HG03575 (cell line): Measurements from ENCODE around the gene CLCN2.

Source experiments
- ATAC-seq: cut with Tn5 transposase; IDR thresholded peaks from one replicate; pipeline ENCODE4 v1.9.1; 2021; ENCODE audit not compliant: unreplicated experiment, insufficient number of reproducible peaks, low FRiP score; ENCODE audit errors: extremely low read depth

The CLCN2 gene

GRCh38 chr3:184361532-184361931, at the start of gene CLCN2, which contains the start of gene POLR2H:
Gene CLCN2, minus strand, starts transcription at chr3:184361605. Its CDS starts 126 bp downstream, at chr3:184361479.
Gene POLR2H, plus strand, starts transcription at chr3:184361710. Its CDS starts 1,783 bp downstream, at chr3:184363493.
- ATAC-seq: no peak

GRCh38 chr3:184409946-184410500, 48.6 kb upstream of the CLCN2 start:
- ATAC-seq: no peak

DNA sequence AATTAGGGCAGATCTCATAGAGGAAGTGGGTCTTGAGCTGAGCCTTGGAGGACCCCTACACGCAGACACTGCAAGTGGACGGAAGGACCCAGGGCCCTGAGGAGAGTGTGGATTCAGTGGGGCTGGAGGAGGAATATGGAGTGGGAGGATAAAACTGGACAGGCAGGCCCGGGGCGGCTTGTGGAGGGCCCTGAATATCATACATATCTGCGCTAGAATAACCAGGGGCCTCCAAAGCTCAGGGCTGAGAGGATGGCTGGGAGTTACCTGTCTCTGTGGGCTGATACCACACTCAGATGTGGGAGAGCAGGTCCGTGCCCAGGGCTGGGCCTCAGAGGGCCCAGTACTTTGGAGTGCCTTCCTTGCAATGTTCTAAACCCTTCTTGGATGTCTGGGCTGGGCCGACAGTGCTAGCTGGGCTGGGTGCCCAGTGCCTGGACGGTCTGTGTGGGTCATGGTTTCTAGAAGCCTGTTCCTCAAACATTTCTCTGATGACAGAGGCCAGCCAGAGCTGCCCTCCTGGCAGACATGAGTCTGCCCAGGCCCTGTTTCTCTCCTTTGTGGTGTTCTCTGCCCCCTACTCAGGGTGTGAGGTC, 48.0 kb upstream of the CLCN2 start:
- ATAC-seq: no peak

DNA sequence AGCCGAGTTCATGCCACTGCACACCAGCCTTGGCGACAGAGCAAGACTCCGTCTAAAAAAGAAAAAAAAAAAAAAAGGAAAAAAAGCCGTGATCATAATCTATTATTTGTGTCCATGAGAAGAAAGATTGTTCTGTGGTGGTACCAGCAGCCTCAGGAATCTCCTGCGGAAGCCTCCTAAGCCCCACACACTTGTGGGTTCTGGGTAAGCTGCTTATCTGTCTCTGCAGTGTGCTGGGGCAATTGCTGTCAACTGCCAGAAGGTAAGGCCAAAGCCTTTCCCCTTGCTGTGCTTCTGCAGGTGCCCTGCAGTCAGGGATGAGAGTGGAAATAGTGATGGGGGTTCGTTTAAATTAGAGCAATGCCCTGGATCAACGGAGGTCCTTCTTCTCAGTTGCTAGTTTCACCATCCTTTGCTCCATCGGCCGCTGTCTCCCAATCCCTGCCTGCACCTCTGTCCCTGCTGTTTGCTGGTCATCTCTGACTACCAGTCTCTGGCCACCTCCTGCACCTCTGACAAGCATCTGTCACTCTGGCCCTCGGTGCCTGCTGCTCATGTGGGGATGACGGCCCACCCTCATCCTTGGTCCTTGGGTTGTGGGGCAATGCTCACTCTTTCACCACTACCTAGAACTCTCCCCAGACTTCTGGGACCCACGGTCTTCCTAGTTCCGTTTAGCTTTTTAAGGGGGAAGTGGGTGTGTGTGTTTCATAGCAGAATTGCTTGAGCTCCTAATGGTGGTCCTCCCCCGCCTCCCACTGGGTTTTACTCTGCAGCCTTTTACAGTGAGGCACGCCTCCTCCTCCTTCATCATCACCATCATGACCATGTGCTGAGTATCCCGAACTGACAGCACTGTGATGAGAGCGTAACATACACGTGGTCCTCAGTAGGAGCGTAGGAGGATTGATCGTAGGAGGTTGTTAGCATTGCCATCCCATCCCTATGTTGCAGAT, 43.9 kb upstream of the CLCN2 start:
- ATAC-seq: no peak

DNA sequence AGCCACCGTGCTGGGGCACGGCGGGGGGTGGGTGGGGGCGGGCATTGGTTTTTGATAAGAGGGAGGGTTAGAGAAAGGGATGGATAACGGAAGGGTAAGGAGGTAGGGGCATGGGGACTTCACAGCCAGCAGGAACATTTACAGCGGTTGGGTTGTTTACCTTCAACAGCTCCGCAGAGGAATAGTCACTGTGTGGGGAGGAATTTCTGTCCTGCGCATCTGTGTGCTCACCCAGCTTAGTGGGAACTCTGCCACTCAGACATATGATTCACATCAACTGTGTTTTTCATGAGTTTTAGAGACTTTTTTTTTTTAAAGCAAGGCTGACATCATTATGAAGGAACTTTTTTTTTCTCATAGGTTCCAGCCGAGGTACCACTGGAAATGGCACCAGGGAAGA, 38.0 kb upstream of the CLCN2 start:
- ATAC-seq: no peak

DNA sequence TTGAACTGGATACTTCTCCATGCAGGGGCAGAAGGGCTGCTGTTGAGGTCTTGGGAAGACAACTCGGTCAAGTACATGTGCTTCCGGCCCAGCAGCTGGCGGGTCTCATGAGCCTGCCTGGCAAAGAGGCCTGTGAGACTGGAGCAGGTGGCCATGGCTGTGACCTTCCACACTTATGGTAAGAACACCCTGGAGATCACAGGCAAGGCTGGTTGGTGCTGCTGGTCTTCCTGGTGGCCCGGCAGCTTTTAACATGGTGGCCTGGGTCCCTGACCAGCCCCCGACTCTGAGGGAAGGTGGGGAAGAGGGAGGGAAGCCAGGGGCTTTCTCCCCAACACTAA, 33.9 kb upstream of the CLCN2 start:
- ATAC-seq: no peak

- no peak for ATAC-seq
Observed at GRCh38 chr3:184391266-184391665, 29.9 kb upstream of the CLCN2 start.

- ATAC-seq: no peak
Observed at GRCh38 chr3:184389935-184390528, 28.6 kb upstream of the CLCN2 start.

GRCh38 chr3:184389384-184389783, 28.0 kb upstream of the CLCN2 start:
- ATAC-seq: no peak

GRCh38 chr3:184388936-184389230, 27.5 kb upstream of the CLCN2 start:
- no peak for ATAC-seq

GRCh38 chr3:184388164-184388935, 26.9 kb upstream of the CLCN2 start:
- ATAC-seq: no peak

- ATAC-seq: no peak
Observed at GRCh38 chr3:184387174-184387714, 25.8 kb upstream of the CLCN2 start.

- ATAC-seq: no peak
Observed at GRCh38 chr3:184386047-184386806, 24.8 kb upstream of the CLCN2 start.

DNA sequence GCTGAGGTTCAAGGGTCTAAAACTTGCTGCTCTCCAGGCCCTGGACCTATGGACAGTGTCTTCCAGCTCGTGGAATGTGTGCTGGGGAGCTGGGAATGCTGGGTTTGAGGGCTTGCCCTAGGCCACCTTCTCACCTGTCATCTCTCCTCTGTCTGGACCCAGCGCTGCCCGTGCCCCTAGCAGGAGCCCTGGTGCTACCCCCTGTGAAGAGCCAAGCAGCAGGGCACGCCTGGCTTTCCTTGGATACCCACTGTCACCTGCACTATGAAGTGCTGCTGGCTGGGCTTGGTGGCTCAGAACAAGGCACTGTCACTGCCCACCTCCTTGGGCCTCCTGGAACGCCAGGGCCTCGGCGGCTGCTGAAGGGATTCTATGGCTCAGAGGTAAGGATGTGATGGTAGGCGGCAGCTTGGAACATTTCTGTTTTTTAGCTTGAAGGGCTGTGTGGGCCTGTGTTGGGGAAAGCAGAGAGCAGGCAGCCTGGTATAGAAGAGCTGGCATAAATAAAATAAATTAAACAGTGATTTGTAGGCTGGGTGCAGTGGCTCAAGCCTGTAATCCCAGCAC, 23.5 kb upstream of the CLCN2 start:
- no peak for ATAC-seq

DNA sequence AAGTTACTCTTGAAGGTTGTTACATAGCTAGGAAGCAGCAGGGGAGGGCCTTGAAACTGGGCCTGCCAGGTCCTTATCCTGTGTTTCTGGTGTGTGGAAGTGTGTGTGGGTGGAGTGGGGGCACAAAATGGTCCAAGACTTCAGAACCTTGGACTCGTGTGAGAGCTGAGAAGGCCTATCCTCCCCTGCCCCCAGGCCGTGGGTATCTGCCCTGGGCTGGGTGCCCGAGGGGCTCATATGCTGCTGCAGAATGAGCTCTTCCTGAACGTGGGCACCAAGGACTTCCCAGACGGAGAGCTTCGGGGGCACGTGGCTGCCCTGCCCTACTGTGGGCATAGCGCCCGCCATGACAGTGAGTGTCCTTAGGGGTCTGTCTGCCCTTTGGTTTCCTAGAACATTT, 22.9 kb upstream of the CLCN2 start:
- ATAC-seq: no peak

- no peak for ATAC-seq
Observed at GRCh38 chr3:184383033-184383740, 21.8 kb upstream of the CLCN2 start.

DNA sequence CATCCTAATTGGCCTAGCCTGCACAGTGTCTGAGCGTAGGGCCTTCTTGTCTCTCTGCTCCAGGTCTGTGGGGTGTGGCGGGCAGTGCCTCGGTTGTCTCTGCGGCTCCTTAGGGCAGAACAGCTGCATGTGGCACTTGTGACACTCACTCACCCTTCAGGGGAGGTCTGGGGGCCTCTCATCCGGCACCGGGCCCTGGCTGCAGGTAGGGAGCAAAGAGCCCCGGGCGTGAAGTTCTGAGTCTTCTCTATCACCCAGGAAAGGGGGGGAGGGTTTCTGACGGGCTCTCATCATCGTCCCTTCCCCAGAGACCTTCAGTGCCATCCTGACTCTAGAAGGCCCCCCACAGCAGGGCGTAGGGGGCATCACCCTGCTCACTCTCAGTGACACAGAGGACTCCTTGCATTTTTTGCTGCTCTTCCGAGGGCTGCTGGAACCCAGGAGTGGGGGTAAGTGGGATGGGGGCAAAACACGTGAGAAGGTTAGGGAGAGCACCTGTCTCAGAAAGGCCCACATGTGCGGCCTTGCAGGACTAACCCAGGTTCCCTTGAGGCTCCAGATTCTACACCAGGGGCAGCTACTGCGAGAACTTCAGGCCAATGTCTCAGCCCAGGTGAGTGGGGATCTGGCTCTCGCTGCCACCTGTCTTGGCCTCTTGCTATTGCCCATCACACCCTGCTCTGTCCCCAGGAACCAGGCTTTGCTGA, 21.1 kb upstream of the CLCN2 start:
- ATAC-seq: no peak
